Measurements from ENCODE around the gene SEMA5A. TPM values are rescaled to one million over a fixed set of nuclear protein-coding genes. Genes with fewer than 3 reads are reported as not detected.

Gene SEMA5A
- polyA plus RNA-seq, 6 donors from 2014 or later, result not detected

DNA sequence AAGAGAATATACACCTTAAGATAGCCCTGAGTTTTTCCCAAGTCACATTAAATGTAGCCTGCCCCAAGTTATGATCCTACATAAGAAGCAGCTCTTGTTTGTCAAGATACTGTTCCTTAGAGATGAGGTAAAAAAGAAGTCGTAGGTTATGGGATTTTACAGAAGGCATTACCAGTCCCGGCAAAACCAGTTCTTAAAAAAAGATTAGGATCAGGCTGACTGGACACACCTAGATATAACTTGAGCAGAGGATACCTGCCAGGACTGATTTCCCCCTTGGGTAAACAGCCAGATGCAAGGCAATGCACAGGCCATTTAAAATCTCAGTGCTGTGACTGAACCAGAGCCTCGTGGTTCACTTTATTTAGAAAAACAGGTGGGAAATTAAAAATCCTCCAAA is 14.1 kb upstream of the SEMA5A start:
- Mint-ChIP-seq H3K9me3 (peaks cover 0 to 16% (median 2%) of the 10 kb centered on the region in 7 donors), H3K27ac (no peak overlapping the region), H3K4me3 (no peak overlapping the region), H3K4me1 (no peaks in the 10 kb centered on the region), H3K27me3 (no peaks in the 10 kb centered on the region), H3K36me3 (no peaks in the 10 kb centered on the region)
- DNase-seq (no peak), ATAC-seq (ENCODE audit: low read depth in 2 of 2) (no peak)

DNA sequence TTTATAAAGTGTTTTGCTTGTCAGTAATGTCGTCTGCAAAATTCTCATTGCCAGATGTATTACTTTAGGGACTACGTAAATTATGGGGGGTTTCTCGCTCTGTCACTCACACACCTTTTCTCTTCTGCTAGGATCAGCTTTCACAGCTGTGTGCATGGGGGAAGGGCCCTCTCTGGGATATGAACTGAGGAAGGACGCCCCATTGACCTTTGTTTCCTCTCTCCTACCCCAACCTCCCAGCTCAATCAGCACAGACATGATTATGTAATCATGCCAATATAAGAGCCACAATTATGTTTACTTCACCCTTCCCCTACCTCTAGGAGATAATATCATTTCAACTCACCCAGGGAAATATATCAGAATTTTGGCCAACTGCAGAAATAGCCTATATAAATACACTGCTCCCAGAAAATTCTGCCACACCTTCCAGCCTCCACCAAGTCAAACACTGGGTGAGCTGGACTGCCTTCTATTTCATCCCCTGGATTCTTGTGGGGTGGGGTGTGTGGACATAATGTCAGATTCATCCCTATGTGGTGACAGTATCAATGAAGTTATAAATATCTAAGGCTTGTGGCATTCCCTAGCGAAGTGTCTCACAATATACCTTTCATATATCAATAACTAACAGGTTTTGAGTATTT is 12.6 kb upstream of the SEMA5A start:
- no peak for DNase-seq
- Mint-ChIP-seq H3K36me3 (no peaks in the 10 kb centered on the region), H3K27me3 (no peaks in the 10 kb centered on the region), H3K9me3 (peaks cover 0 to 16% (median 2%) of the 10 kb centered on the region in 7 donors), H3K27ac (no peak overlapping the region), H3K4me1 (no peaks in the 10 kb centered on the region), H3K4me3 (no peak overlapping the region)
- no peak for ATAC-seq (ENCODE audit: low read depth in 2 of 2)

DNA sequence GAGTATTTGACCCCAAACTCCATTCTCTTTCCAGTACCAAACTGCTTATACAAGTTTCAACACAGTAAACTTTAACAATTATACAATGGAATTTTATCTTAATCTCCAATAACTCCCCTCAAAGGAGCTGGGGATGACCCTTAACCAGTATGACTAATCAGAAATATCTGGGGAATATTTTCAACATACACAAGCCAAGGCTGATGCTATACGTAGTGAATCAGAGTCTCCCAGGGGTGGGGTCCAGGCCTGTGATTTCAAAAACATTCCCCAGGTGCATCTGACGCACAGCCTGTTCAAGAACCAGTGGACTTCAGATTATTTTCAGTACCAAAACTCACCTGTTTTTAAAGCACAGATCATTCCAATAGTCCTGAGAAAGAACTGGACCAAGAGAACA is 11.8 kb upstream of the SEMA5A start:
- ATAC-seq (ENCODE audit: low read depth in 2 of 2) (no peak), DNase-seq (no peak)
- Mint-ChIP-seq H3K27me3 (no peaks in the 10 kb centered on the region), H3K27ac (no peak overlapping the region), H3K4me3 (no peak overlapping the region), H3K36me3 (no peaks in the 10 kb centered on the region), H3K9me3 (peaks cover 0 to 12% (median 3%) of the 10 kb centered on the region in 7 donors), H3K4me1 (no peaks in the 10 kb centered on the region)

DNA sequence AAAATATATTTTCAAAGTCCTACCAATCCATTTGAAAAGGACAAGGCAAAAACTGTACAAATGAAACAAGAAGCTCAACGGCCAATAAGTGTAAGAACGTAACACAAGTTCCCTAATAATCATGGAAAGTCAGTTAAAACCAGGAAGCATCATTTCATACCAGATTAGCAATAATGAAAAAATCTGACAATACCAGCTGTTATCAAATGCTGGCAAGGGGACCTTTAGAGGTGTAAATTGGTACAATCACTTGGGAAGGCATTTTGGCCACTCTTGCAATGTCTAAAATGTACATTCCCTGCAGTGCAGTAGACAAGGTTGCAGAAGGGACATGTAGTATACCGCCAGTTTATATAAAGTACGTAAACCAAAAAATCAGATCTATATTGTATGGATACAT is 10.1 kb upstream of the SEMA5A start:
- no peak overlapping the region for H3K27ac Mint-ChIP-seq
- H3K4me1 Mint-ChIP-seq, result no peaks in the 10 kb centered on the region
- peaks cover 0 to 7% (median 1%) of the 10 kb centered on the region in 7 donors for H3K9me3 Mint-ChIP-seq
- H3K27me3 Mint-ChIP-seq, result peaks cover 0 to 5% (median 2%) of the 10 kb centered on the region in 3 donors
- DNase-seq, result no peak
- H3K36me3 Mint-ChIP-seq, result no peaks in the 10 kb centered on the region
- ATAC-seq (ENCODE audit: low read depth in 2 of 2), result no peak
- no peak overlapping the region for H3K4me3 Mint-ChIP-seq

DNA sequence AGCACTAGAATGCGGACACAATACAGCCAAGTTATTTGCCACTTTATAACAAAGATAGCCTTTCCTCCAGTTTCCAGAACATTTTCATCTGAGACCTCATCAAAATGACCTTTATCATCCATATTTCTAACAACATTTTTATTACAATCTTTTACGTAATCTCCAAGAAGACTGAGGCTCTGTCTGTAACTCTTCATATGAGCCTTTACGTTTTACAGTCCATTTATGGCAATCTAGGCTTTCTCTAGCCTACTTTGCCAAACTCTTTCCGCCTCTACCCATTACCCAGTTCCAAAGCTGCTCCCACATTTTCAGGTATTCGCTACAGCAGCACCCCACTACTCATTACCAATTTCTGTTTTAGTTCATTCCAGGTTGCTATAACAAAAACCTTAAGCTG is 8.2 kb upstream of the SEMA5A start:
- Mint-ChIP-seq H3K9me3 (peaks cover 0 to 7% (median 3%) of the 10 kb centered on the region in 7 donors), H3K4me1 (no peaks in the 10 kb centered on the region), H3K27me3 (peaks cover 0 to 10% (median 9%) of the 10 kb centered on the region in 3 donors), H3K4me3 (no peak overlapping the region), H3K27ac (no peak overlapping the region), H3K36me3 (no peaks in the 10 kb centered on the region)
- no peak for DNase-seq
- no peak for ATAC-seq (ENCODE audit: low read depth in 2 of 2)

DNA sequence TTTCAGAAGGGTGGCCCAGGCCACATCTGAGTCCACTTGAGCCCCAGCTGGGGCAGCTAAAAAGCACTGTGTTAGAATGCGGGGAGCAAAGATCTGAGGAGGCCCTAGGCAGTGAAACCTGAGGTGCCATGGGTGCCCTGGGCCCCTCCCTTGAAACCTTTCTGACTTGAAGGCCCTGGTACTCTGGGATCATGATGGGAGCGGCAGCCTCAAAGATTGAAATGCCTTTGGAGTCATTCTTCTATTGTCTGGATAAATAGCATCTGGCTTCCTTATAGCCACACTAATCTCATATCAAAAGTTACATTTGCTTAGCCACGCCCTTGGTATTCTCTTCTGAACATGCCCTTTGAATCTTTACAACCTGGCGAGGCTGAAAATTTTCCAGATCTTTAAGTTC is 7.7 kb upstream of the SEMA5A start:
- no peak for ATAC-seq (ENCODE audit: low read depth in 2 of 2)
- Mint-ChIP-seq H3K4me3 (no peak overlapping the region), H3K9me3 (peaks cover 0 to 7% (median 3%) of the 10 kb centered on the region in 7 donors), H3K27me3 (peaks cover 0 to 10% (median 9%) of the 10 kb centered on the region in 3 donors), H3K36me3 (no peaks in the 10 kb centered on the region), H3K27ac (no peak overlapping the region), H3K4me1 (no peaks in the 10 kb centered on the region)
- no peak for DNase-seq

DNA sequence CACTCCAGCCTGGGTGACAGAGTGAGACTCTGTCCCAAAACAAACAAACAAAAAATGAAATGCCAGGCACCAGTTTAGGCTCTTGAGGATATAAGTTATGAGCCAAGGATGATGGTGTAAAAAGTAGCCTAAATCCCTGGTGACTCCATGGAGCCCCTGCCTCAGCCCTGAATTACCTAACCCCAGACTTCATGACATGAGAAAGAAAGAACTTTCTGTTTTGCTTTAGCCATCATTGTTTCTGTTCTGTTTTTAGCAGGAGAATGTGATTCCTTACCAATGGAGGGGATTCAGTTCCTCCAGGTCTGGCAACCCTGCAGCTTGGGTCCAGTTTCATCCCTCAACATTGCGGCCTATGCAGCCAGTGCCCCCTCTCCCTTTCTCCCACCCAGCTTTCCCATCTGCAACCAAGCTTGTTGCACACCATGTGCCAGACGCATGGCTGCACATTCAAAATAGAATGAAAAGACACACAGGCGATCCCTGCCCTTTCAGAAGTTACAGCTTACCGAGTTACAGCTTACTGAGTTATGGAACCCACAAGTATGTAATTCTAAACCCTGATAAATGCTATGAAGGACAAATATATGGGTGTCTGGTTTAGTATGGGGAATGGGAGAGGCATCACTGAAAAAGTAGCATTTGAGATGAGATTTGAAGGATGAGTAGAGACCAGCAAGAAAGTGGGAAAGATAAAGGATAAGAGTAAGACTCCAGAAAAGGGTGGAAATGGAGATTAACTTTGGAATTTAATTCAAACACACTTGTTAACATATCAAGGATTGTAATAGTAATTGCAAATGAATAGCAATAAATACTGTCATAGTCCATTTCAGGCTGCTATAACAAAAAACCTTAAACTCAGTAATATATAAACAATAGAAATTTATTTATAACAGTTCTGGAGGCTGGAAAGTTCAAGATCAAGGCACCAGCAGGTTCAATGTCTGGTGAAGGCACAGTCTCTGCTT is 6.0 kb upstream of the SEMA5A start:
- H3K4me1 Mint-ChIP-seq, result peaks cover 0 to 5% (median 0%) of the 10 kb centered on the region in 3 donors
- ATAC-seq (ENCODE audit: low read depth in 2 of 2), result no peak
- no peak for DNase-seq
- no peak overlapping the region for H3K4me3 Mint-ChIP-seq
- H3K27ac Mint-ChIP-seq, result no peak overlapping the region
- H3K36me3 Mint-ChIP-seq, result no peaks in the 10 kb centered on the region
- peaks cover 0 to 7% (median 2%) of the 10 kb centered on the region in 7 donors for H3K9me3 Mint-ChIP-seq
- H3K27me3 Mint-ChIP-seq, result peaks cover 2 to 21% (median 14%) of the 10 kb centered on the region in 3 donors

DNA sequence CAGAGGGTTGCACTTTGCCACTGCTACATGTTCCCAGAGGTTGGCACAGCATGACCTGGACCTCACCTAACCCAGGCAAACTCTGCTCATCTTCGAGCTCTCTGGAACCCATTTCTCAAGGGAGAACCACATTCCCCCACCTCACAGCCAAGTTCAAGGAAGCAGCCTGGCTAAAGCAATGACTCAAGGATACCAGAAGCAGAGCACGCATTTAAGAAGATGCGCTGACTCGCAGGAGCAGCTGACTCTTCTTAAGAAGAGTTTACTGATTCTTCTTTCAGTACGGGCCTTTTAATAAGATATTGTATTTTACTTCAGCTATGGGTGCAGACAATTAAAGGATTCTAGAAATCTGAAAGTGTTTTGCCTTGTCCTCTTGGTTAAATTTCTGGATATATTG is 4.1 kb upstream of the SEMA5A start:
- peaks cover 0 to 9% (median 0%) of the 10 kb centered on the region in 3 donors for H3K4me1 Mint-ChIP-seq
- ATAC-seq (ENCODE audit: low read depth in 2 of 2), result no peak

DNA sequence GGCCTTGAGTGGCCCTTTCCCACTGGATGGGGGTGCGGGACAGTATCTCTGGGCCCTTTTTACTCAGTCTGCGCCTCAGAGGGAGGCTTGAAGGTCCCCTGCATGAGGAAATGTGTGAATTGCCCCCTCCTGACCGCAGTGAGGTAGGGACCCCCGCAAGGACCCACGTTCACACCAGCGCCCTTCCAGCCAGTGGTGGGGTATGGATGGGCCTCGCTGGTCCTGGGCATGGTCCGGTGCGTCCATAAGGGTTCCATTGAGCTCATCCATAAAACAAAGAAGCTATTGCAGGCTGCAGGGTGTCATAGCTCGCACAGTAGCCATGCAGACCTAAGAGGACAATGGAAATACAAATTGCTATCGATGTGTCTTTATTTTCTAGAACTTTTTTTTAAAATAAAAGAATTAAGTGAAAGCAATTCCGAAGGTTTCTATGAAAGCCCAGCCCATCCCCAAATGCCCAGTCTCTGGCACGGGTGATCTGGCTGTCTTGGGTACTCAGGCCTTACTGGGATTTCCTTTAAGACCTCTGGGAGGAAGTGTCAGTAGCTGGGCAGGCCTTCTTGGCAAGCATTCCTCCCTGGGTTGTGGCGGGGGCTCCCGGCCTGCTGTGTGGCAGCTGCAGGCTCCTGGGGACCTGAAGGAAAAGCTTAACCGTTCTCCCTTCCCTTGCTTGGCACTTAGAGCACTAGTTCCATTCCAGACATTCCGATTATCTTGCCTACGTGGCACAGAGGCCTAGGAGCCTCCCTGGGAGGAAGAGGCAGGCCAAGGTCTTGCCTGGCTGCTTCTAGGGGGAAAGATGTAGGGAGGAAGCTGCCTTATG is 1.5 kb upstream of the SEMA5A start:
- ATAC-seq (ENCODE audit: low read depth in 2 of 2), result no peak
- Mint-ChIP-seq H3K4me1 (peaks cover 4 to 17% (median 9%) of the 10 kb centered on the region in 3 donors), H3K9me3 (peaks cover 0 to 4% (median 1%) of the 10 kb centered on the region in 7 donors), H3K27ac (no peak overlapping the region), H3K4me3 (peak overlapping the region in 1 of 8 donors; percentile 88), H3K27me3 (peaks cover 24 to 52% (median 30%) of the 10 kb centered on the region in 3 donors), H3K36me3 (no peaks in the 10 kb centered on the region)
- DNase-seq, result no peak

More for the DNA sequence above, 4.1 kb upstream of the SEMA5A start:
- DNase-seq, result no peak
- H3K9me3 Mint-ChIP-seq, result peaks cover 0 to 5% (median 2%) of the 10 kb centered on the region in 7 donors
- no peak overlapping the region for H3K27ac Mint-ChIP-seq
- peaks cover 9 to 28% (median 18%) of the 10 kb centered on the region in 3 donors for H3K27me3 Mint-ChIP-seq
- no peaks in the 10 kb centered on the region for H3K36me3 Mint-ChIP-seq
- H3K4me3 Mint-ChIP-seq, result no peak overlapping the region

DNA sequence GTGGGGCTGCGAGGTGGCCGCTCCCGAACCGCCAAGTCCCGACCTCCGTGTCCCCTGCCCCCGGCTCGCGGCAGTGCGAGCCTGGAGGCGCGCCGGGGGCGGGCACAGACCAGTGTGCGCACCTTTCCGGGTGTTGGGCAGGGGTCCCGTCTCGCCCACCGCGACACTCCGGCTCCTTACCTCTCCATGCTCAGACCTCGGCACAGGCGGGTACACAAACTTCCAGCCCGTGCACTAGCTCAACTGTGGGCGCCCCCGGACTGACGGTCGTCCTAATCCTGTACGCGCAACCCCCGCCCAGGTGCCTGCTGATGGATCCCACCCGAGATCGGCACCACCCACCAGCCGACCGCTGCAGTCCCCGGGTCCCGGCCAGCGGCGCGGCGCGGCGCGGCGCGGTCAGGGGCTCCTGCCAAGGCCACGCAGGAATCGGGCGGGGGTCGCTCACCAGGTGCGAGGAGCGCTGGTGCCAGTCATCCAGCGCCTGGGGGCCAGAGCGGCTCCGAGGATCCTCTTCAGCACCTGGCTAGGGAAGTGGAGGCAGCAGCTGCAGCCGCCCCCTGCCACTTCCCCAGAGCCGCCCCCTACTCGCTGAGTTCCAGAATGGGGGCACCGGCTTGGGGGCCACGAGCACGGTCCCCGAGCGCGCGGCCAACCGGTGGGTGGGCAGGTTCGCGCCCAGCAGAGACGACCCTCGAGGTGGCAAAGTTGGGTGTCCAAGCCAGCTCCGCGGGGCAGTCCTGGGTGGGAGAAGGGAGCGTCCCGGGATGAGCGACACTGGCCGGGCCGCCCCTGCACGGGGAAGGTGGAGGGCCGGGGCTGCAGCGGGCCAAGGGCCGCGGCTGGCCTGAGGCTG is 511 bp downstream of the SEMA5A start:
- H3K36me3 Mint-ChIP-seq, result no peaks in the 10 kb centered on the region
- peaks cover 21 to 46% (median 24%) of the 10 kb centered on the region in 3 donors for H3K27me3 Mint-ChIP-seq
- no peak overlapping the region for H3K27ac Mint-ChIP-seq
- peaks cover 0 to 4% (median 0%) of the 10 kb centered on the region in 7 donors for H3K9me3 Mint-ChIP-seq
- DNase-seq (no peak), ATAC-seq (ENCODE audit: low read depth in 2 of 2) (no peak)
- peaks cover 4 to 17% (median 9%) of the 10 kb centered on the region in 3 donors for H3K4me1 Mint-ChIP-seq
- H3K4me3 Mint-ChIP-seq, result peak overlapping the region in 4 of 8 donors; percentile 33 to 93 (median 69)

DNA sequence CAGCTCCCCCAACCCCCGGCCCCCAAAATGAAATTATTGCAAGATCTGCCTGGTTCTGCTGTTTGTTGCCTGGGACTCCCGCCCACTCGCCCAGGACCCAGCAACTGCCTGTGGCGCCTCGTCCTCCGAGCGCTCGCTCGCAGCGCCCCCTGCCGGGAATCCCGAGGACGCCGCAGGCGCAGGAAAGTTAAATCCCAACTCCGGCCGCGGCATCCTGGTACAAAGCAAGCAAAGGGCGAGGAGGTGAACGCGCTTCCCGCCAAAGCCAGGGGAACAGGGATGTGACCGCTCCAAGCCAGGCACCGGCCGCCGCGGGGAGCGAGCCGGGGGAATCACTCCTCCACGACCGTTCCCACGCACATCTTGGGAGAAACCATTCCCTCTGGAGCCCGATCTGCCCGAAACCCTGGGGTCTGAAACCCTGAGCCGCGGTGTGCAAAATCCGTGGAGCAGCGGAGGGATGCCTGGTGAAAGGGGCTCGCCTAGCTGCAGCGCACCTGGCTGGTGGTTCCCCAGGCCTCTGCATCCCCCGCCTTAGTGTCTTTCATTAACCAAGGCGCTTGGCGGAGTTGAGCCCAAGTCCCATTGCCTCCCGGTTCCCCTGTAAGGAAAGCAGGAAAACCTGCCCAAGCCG is 1.3 kb downstream of the SEMA5A start:
- ATAC-seq (ENCODE audit: low read depth in 2 of 2) (no peak), DNase-seq (peak; percentile 3)
- no peak overlapping the region for H3K27ac Mint-ChIP-seq

DNA sequence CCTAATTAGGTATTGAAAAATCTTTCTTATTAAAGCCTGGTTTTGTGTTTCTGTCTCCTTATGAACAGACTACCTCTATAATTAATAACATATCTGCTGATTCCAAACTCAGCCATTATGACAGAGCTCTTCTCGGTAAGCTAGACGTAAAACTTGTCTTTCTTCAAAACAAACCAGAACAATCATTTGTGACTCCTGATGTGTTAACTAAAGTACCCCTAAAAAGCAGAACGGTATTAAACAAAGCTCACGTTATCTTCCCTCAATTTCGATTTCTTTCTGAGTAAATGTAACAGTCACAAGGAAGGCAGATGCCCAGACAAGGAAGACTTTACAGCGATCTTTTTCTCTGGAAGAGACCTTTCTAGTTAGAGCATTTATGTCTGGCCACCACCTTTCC is 1.8 kb downstream of the SEMA5A start:
- Mint-ChIP-seq H3K27me3 (peaks cover 21 to 43% (median 24%) of the 10 kb centered on the region in 3 donors), H3K27ac (no peak overlapping the region), H3K9me3 (peaks cover 0 to 4% (median 0%) of the 10 kb centered on the region in 7 donors), H3K4me1 (peaks cover 4 to 17% (median 9%) of the 10 kb centered on the region in 3 donors), H3K4me3 (peak overlapping the region in 5 of 8 donors; percentile 13 to 93 (median 65)), H3K36me3 (no peaks in the 10 kb centered on the region)
- no peak for DNase-seq
- ATAC-seq (ENCODE audit: low read depth in 2 of 2), result no peak

More for the DNA sequence above, 1.3 kb downstream of the SEMA5A start:
- peak overlapping the region in 5 of 8 donors; percentile 33 to 93 (median 65) for H3K4me3 Mint-ChIP-seq
- H3K4me1 Mint-ChIP-seq, result peaks cover 4 to 17% (median 9%) of the 10 kb centered on the region in 3 donors
- H3K27me3 Mint-ChIP-seq, result peaks cover 21 to 43% (median 24%) of the 10 kb centered on the region in 3 donors
- peaks cover 0 to 4% (median 0%) of the 10 kb centered on the region in 7 donors for H3K9me3 Mint-ChIP-seq
- H3K36me3 Mint-ChIP-seq, result no peaks in the 10 kb centered on the region
